ENCODE results near the gene PDZD11.
"Not testable (repeated sequence)": the region's sequence is repeated elsewhere in the genome, so short reads cannot be mapped to it uniquely, and the experiment has no call there.

Gene PDZD11

DNA sequence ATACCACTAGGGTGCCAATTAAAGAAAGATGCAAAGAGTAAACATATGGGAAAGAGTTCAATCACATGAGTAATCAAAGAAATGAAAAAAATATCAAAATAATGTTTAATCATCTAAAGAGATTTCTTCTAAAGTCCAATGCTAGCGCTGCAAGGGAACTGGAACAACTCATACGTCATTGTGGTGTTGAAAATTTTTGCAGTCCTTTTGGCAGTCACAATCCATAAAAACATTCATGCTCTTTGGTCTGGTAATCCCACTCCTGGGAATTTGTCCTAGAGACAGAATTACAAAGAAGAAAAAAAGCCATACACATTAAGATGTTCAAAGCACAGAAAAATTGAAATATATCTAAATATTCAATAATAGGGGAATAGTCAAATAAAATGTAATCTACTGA, 34.3 kb downstream of the PDZD11 start:
- DNase-seq, result no peak

GRCh38 chrX:70254909-70255308, 34.8 kb downstream of the PDZD11 start:
- no peak for DNase-seq

- no peak for DNase-seq
Measured at GRCh38 chrX:70254063-70254400, 35.7 kb downstream of the PDZD11 start.

DNA sequence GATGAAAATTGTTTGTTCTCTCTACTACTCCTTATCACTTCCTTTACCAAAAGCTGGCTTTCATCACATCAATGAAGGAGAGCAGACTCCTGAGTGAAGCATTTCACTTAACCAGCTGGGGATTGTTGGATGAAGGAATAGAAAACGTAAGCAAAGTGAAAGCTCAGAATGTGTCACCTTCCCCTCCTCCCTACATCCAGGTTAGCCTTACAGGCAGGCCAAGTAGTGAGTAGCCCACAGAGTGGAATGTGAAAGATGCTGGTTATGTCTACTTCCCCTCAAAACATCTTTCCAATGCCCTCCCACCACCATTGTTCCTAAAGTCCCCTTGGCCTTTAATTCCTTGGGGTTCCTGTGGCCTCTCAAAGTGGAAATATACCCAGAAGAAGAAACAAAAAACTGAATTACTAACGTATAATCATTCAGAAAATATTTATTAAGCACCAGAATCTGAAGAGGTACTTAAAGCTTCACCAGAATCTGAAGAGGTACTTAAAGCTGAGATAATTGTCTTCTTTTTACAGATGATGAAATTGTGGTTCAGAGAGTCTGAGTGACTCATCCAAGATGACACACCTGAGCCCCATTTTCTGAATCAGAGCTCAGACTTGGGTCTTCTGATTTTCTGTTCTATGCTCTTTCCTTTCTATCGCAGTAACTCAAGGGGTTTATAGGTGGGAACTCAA, 36.2 kb downstream of the PDZD11 start:
- DNase-seq, result peak; percentile 5

GRCh38 chrX:70252491-70252890, 37.2 kb downstream of the PDZD11 start:
- no peak for DNase-seq

- no peak for DNase-seq
Measured at GRCh38 chrX:70247252-70247651, 42.5 kb downstream of the PDZD11 start.

GRCh38 chrX:70244881-70245280, 44.8 kb downstream of the PDZD11 start:
- no peak for DNase-seq

GRCh38 chrX:70243601-70244000, 46.1 kb downstream of the PDZD11 start:
- not testable (repeated sequence) for DNase-seq

DNA sequence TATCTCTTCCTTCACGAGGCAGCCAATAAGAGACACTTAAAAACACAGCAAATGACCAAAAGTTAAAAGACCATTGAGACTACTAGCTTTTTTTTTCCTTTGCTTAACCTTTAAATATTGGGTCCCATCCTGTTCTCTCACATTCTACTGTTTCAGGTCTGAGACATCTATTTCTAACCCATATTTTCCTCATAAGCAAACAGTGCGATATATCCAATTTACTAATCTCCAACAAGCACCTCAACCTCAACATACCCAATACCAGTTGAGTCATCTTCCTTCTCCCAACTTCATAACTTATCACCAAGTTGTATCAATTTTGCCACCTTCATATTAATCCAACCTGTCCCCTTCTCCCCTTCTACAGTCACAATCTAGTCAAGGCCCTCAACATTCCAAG, 48.2 kb downstream of the PDZD11 start:
- no peak for DNase-seq

DNA sequence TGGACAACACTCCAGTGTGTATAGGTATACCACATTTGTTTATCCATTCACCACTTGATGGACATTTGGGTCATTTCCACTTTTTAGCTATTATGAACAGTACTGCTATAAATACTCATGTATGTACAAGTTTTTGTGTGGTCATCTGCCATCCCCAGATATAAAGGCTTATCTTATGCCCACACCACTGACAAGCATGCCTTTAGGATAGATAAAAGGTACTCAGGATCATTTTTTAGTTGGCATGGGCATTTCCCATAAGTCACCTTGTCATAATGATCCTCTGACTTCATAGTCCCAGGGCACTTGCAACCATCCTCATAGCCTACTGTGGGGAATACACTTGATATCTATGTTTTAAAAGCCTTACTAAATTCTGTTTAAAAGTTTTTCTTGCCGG, 49.0 kb downstream of the PDZD11 start:
- no peak for DNase-seq

Data from activated CD4-positive, alpha-beta T cell treated with anti-CD3 and anti-CD28 coated beads, Interleukin-2, amount 50 U/mL, for 16 hours (primary cell).